GM12878 (cell line): ENCODE results near the gene FDX1.

Experiments used
- ATF3 ChIP-seq: IDR thresholded peaks from 2 replicates; pipeline ENCODE4 v1.6.1; 2011; ENCODE audit warnings: low read depth, mild to moderate bottlenecking, low read length, moderate library complexity, borderline replicate concordance; ENCODE audit errors: extremely low read depth
- CTCF ChIP-seq, 3 experiments: IDR thresholded peaks in 2 of 3; conservative IDR thresholded peaks in 1 of 3; 2 replicates each; pipeline ENCODE4 v1.5.1; 2011; ENCODE audit warnings: low read depth in 3 of 3, low read length in 3 of 3, mild to moderate bottlenecking in 3 of 3, control low read depth in 2 of 3, moderate library complexity in 2 of 3, inconsistent platforms in 1 of 3, mixed read lengths in 1 of 3; ENCODE audit not compliant: control insufficient read depth in 2 of 3, insufficient read depth in 1 of 3; ENCODE audit errors: extremely low read depth in 1 of 3
- E2F4 ChIP-seq: IDR thresholded peaks from 2 replicates; pipeline ENCODE4 v1.6.1; 2012; ENCODE audit warnings: low read depth, low read length, improper control_type of control experiment
- E4F1 ChIP-seq: fragments of 450-650 bp; IDR thresholded peaks from 2 replicates; pipeline ENCODE4 v1.6.1; 2018; ENCODE audit warnings: borderline replicate concordance, mild to moderate bottlenecking; ENCODE audit not compliant: partially characterized antibody
- FOS ChIP-seq: IDR thresholded peaks from 3 replicates; pipeline ENCODE4 v1.6.1; 2011; ENCODE audit warnings: borderline replicate concordance; ENCODE audit not compliant: insufficient read length; ENCODE audit errors: extremely low read depth
- MTA2 ChIP-seq: fragments of 450-650 bp; IDR thresholded peaks from 2 replicates; pipeline ENCODE4 v1.6.1; 2016; ENCODE audit warnings: low read depth, mild to moderate bottlenecking, moderate library complexity
- MXI1 ChIP-seq: fragments of 150-350 bp; IDR thresholded peaks from 2 replicates; pipeline ENCODE4 v1.6.1; 2011; ENCODE audit warnings: low read depth, mild to moderate bottlenecking, inconsistent platforms, low read length, improper control_type of control experiment
- MYC ChIP-seq: IDR thresholded peaks from 2 replicates; pipeline ENCODE4 v1.6.1; 2011; ENCODE audit warnings: mild to moderate bottlenecking, low read length, moderate library complexity, inconsistent platforms; ENCODE audit not compliant: insufficient read depth, insufficient replicate concordance, insufficient read length, severe bottlenecking
- RAD21 ChIP-seq: IDR thresholded peaks from 2 replicates; pipeline ENCODE4 v1.6.1; 2011; ENCODE audit warnings: mild to moderate bottlenecking, low read depth, low read length, moderate library complexity; ENCODE audit not compliant: insufficient read depth
- SMC3 ChIP-seq: IDR thresholded peaks from 2 replicates; pipeline ENCODE4 v1.6.1; 2011; ENCODE audit warnings: low read length, improper control_type of control experiment, borderline replicate concordance
- SREBF1 ChIP-seq: IDR thresholded peaks from 2 replicates; pipeline ENCODE4 v1.6.1; 2012; ENCODE audit warnings: mild to moderate bottlenecking, low read length

- TF ChIP-seq CTCF (IDR thresholded peaks at IDR 0.05 in 2 of 3, conservative IDR thresholded peaks at IDR 0.05 in 1 of 3; ENCODE audit: control insufficient read depth in 2 of 3, extremely low read depth in 1 of 3, insufficient read depth in 1 of 3, low read depth in 3 of 3, low read length in 3 of 3) (no peak), MXI1 (no peak), MTA2 (no peak), MYC (no peak), RAD21 (no peak), FOS (no peak), ATF3 (no peak), E4F1 (no peak), SMC3 (no peak), E2F4 (no peak), SREBF1 (no peak)
Measured at GRCh38 chr11:110455718-110456117, 26.0 kb downstream of the FDX1 start.
